Left lung (tissue), 10 donors: ENCODE results near the gene CHRNA9. TPM values are rescaled to one million over a fixed set of nuclear protein-coding genes. Genes with fewer than 3 reads are reported as not detected.

Experiments
- ATAC-seq: fragments of 200-7000 bp; cut with Tn5 transposase; one replicate; pipeline ENCODE4 v1.9.1; 2020; ENCODE audit warnings: moderate library complexity
- DNase-seq, 4 donors: peaks; one replicate each; pipeline ENCODE4 v3.0.0-alpha.2; 2013 to 2020
- H3K27ac ChIP-seq, 2 donors: fragments of 200-600 bp; sonication (generic) in 1 of 2; one replicate each; pipeline versions ENCODE4 v1.5.0 to v1.8.0; 2020 to 2021
- H3K27me3 ChIP-seq, 2 donors: fragments of 200-600 bp; sonication (generic) in 1 of 2; one replicate each; pipeline versions ENCODE4 v1.5.0 to v1.8.0; 2020 to 2021
- H3K36me3 ChIP-seq, 2 donors: fragments of 200-600 bp; sonication (generic) in 1 of 2; one replicate each; pipeline versions ENCODE4 v1.5.0 to v1.8.0; 2020 to 2021
- H3K4me1 ChIP-seq, 2 donors: fragments of 200-600 bp; one replicate each; pipeline ENCODE4 v1.8.0; 2021
- H3K4me3 ChIP-seq, 2 donors: fragments of 200-600 bp; sonication (generic) in 1 of 2; one replicate each; pipeline versions ENCODE4 v1.5.0 to v1.8.0; 2020 to 2021; ENCODE audit warnings: mild to moderate bottlenecking in 1 of 2
- H3K9me3 ChIP-seq, 2 donors: fragments of 200-600 bp; sonication (generic) in 1 of 2; one replicate each; pipeline versions ENCODE4 v1.5.0 to v1.8.0; 2020 to 2021
- CTCF ChIP-seq, 2 donors: fragments of 200-600 bp; sonication (generic) in 1 of 2; IDR thresholded peaks; one replicate each; pipeline versions ENCODE4 v1.5.0 to v1.8.0; 2021; ENCODE audit warnings: antibody characterized with exemption in 2 of 2
- intact Hi-C, 2 donors: fragments of 100-400 bp; cut with DNase I; formaldehyde crosslinking; loops; one replicate each; pipeline versions ENCODE4 v1.11.2 to v1.14.2; 2022
- polyA plus RNA-seq, 6 donors: library from polyadenylated mRNA; unstranded; fragments of 120-200 nt; gene quantifications; one replicate each; pipeline ENCODE4 v1.2.1, GENCODE V29; 2013; ENCODE audit not compliant: insufficient read length in 6 of 6
- total RNA-seq, 2 donors: library from RNA; stranded (reverse); fragmentation: NEBNext Ultra II Directional; extraction: Animal tissue kit (Norgen Biotek cat#: 25700); gene quantifications; one replicate each; pipeline ENCODE4 v1.2.1, GENCODE V29; 2021
- donor health status: DM: no; HTN: yes; CAD: no.
- donor health status: DM: no; HTN: no; CAD: no.

The CHRNA9 gene
- total and polyA plus RNA-seq, 8 donors: not detected

GRCh38 chr4:40367451-40367850 is 32.3 kb downstream of the CHRNA9 start:
- ATAC-seq (no peak), DNase-seq (no peak)
- Histone ChIP-seq H3K36me3 (no peaks in the 10 kb centered on the region), H3K9me3 (no peaks in the 10 kb centered on the region), H3K27me3 (no peaks in the 10 kb centered on the region), H3K27ac (no peak overlapping the region), H3K4me3 (no peak overlapping the region), H3K4me1 (no peaks in the 10 kb centered on the region)
- no peak for TF ChIP-seq CTCF (IDR thresholded peaks at IDR 0.05)
- intact Hi-C loops: no loop called here

GRCh38 chr4:40369437-40370274 is 34.5 kb downstream of the CHRNA9 start:
- no peak for DNase-seq
- Histone ChIP-seq H3K27me3 (no peaks in the 10 kb centered on the region), H3K9me3 (no peaks in the 10 kb centered on the region), H3K36me3 (no peaks in the 10 kb centered on the region), H3K4me1 (no peaks in the 10 kb centered on the region), H3K4me3 (no peak overlapping the region), H3K27ac (no peak overlapping the region)
- intact Hi-C loops: no loop called here
- ATAC-seq: peak; percentile 41
- TF ChIP-seq CTCF (IDR thresholded peaks at IDR 0.05): no peak

GRCh38 chr4:40372651-40373050 is 37.5 kb downstream of the CHRNA9 start:
- DNase-seq (no peak), ATAC-seq (no peak)
- no peaks in the 10 kb centered on the region for H3K9me3 ChIP-seq
- no peaks in the 10 kb centered on the region for H3K4me1 ChIP-seq
- no peaks in the 10 kb centered on the region for H3K36me3 ChIP-seq
- H3K27ac ChIP-seq: no peak overlapping the region
- intact Hi-C loops: no loop called here
- TF ChIP-seq CTCF (IDR thresholded peaks at IDR 0.05): no peak
- H3K4me3 ChIP-seq: no peak overlapping the region
- H3K27me3 ChIP-seq: no peaks in the 10 kb centered on the region

GRCh38 chr4:40373636-40374035 is 38.5 kb downstream of the CHRNA9 start:
- ATAC-seq (no peak), DNase-seq (no peak)
- Histone ChIP-seq H3K4me1 (no peaks in the 10 kb centered on the region), H3K27me3 (no peaks in the 10 kb centered on the region), H3K9me3 (no peaks in the 10 kb centered on the region), H3K27ac (no peak overlapping the region), H3K36me3 (no peaks in the 10 kb centered on the region), H3K4me3 (no peak overlapping the region)
- intact Hi-C loops: no loop called here
- TF ChIP-seq CTCF (IDR thresholded peaks at IDR 0.05): no peak

- no peak for TF ChIP-seq CTCF (IDR thresholded peaks at IDR 0.05)
- intact Hi-C loops: no loop called here
These were observed 40.0 kb downstream of the CHRNA9 start for GRCh38 chr4:40375095-40375494.

More at GRCh38 chr4:40375095-40375494, 40.0 kb downstream of the CHRNA9 start:
- H3K27ac ChIP-seq: no peak overlapping the region
- DNase-seq (no peak), ATAC-seq (no peak)
- no peaks in the 10 kb centered on the region for H3K36me3 ChIP-seq
- no peak overlapping the region for H3K4me3 ChIP-seq
- H3K27me3 ChIP-seq: no peaks in the 10 kb centered on the region
- H3K4me1 ChIP-seq: no peaks in the 10 kb centered on the region
- H3K9me3 ChIP-seq: no peaks in the 10 kb centered on the region
